Liver (tissue), 9 donors: ENCODE results near the gene EXOC1L. TPM values are rescaled to one million over a fixed set of nuclear protein-coding genes. Genes with fewer than 3 reads are reported as not detected.

Experiments used
- DNase-seq: peaks from one replicate; pipeline ENCODE4 v3.0.0-alpha.2; 2017; ENCODE audit warnings: low spot score
- H3K27ac ChIP-seq, 2 donors: one replicate each; pipeline ENCODE4 v1.7.0; 2013; ENCODE audit warnings: inconsistent platforms in 2 of 2, low read length in 2 of 2, control low read depth in 1 of 2, low read depth in 1 of 2, mild to moderate bottlenecking in 1 of 2
- H3K27me3 ChIP-seq, 4 donors: one replicate each; pipeline versions ENCODE4 v1.6.1 to v1.7.0; 2013; ENCODE audit warnings: low read length in 3 of 4, inconsistent platforms in 1 of 4, mild to moderate bottlenecking in 1 of 4, moderate library complexity in 1 of 4; ENCODE audit not compliant: control insufficient read depth in 4 of 4, insufficient read depth in 4 of 4
- H3K36me3 ChIP-seq, 4 donors: one replicate each; pipeline versions ENCODE4 v1.6.1 to v1.7.0; 2013; ENCODE audit warnings: low read length in 3 of 4, mild to moderate bottlenecking in 3 of 4, low read depth in 1 of 4, moderate library complexity in 1 of 4; ENCODE audit not compliant: control insufficient read depth in 4 of 4, insufficient read depth in 3 of 4
- H3K4me1 ChIP-seq, 4 donors: one replicate each; pipeline versions ENCODE4 v1.6.1 to v1.7.0; 2013; ENCODE audit warnings: low read length in 3 of 4, mild to moderate bottlenecking in 3 of 4, moderate library complexity in 1 of 4; ENCODE audit not compliant: control insufficient read depth in 4 of 4, insufficient read depth in 4 of 4
- H3K4me3 ChIP-seq, 3 donors: one replicate each; pipeline versions ENCODE4 v1.6.1 to v1.7.0; 2013; ENCODE audit warnings: low read length in 3 of 3, control low read depth in 1 of 3, low read depth in 1 of 3, mild to moderate bottlenecking in 1 of 3
- H3K9ac ChIP-seq, 2 donors: one replicate each; pipeline ENCODE4 v1.7.0; 2013; ENCODE audit warnings: low read length in 2 of 2, mild to moderate bottlenecking in 2 of 2, moderate library complexity in 2 of 2, control low read depth in 1 of 2, low read depth in 1 of 2
- H3K9me3 ChIP-seq, 4 donors: one replicate each; pipeline versions ENCODE4 v1.6.1 to v1.7.0; 2013; ENCODE audit warnings: low read length in 3 of 4; ENCODE audit not compliant: control insufficient read depth in 4 of 4
- CTCF ChIP-seq: fragments of 150-350 bp; IDR thresholded peaks from 2 replicates; pipeline ENCODE4 v1.5.1; 2017; ENCODE audit warnings: improper control_type of control experiment, low read depth, low read length; ENCODE audit not compliant: missing input control
- EGR1 ChIP-seq, 2 donors: IDR thresholded peaks; 2 replicates each; pipeline ENCODE4 v1.6.1; 2016 to 2018; ENCODE audit warnings: antibody characterized with exemption in 2 of 2, low read depth in 2 of 2
- HNF4G ChIP-seq: IDR thresholded peaks from 2 replicates; pipeline ENCODE4 v1.6.1; 2016; ENCODE audit warnings: antibody characterized with exemption
- JUND ChIP-seq, 2 donors: IDR thresholded peaks; 2 replicates each; pipeline ENCODE4 v1.6.1; 2016; ENCODE audit warnings: antibody characterized with exemption in 2 of 2
- RAD21 ChIP-seq, 2 donors: IDR thresholded peaks; 2 replicates each; pipeline ENCODE4 v1.6.1; 2016; ENCODE audit warnings: antibody characterized with exemption in 2 of 2, mild to moderate bottlenecking in 2 of 2
- REST ChIP-seq: IDR thresholded peaks from 2 replicates; pipeline ENCODE4 v1.6.1; 2016; ENCODE audit warnings: antibody characterized with exemption, mild to moderate bottlenecking
- SP1 ChIP-seq: IDR thresholded peaks from 2 replicates; pipeline ENCODE4 v1.6.1; 2018; ENCODE audit warnings: antibody characterized with exemption, mild to moderate bottlenecking
- YY1 ChIP-seq: IDR thresholded peaks from 2 replicates; pipeline ENCODE4 v1.6.1; 2016; ENCODE audit warnings: antibody characterized with exemption, mild to moderate bottlenecking
- ZBTB33 ChIP-seq: IDR thresholded peaks from 2 replicates; pipeline ENCODE4 v1.6.1; 2016; ENCODE audit warnings: antibody characterized with exemption
- WGBS: extraction: QIAGEN DNeasy Blood & Tissue Kit; methylation state at CpG from one replicate; pipeline ENCODE4 v1.1.7; 2013; 5-methylcytosine and 5-hydroxymethylcytosine counted together
- polyA plus RNA-seq, 2 donors: library from polyadenylated mRNA; stranded (reverse) in 1 of 2; unstranded in 1 of 2; fragments of 200-250 nt in 1 of 2; fragments of >200 nt in 1 of 2; fragmentation: Nextera tagmentation in 1 of 2; extraction: Ambion mirVana in 1 of 2; gene quantifications; one replicate each; pipeline versions ENCODE4 v1.2.1 to v1.2.3, GENCODE V29; 2013 to 2015
- total RNA-seq, 2 donors: library from RNA; depleted of rRNA; stranded (reverse); fragments of >200 nt; gene quantifications; one replicate each; pipeline ENCODE4 v1.2.3, GENCODE V29; 2014
- donor health status: healthy.
- donor health status: healthy.
- donor health status: healthy.
- donor health status: healthy.
- donor health status: healthy.

The EXOC1L gene
- total and polyA plus RNA-seq, 4 donors, result not detected

GRCh38 chr4:55866973-55867574 is 47.5 kb downstream of the EXOC1L start:
- Histone ChIP-seq H3K27me3 (no peaks in the 10 kb centered on the region), H3K9ac (no peak overlapping the region), H3K4me3 (no peak overlapping the region), H3K9me3 (no peaks in the 10 kb centered on the region), H3K36me3 (peaks cover 2 to 38% (median 21%) of the 10 kb centered on the region in 4 donors), H3K4me1 (no peaks in the 10 kb centered on the region), H3K27ac (no peak overlapping the region)
- WGBS, result 11% methylated on average over 4 of the region's 4 CpGs
- no peak for DNase-seq
- TF ChIP-seq RAD21 (IDR thresholded peaks at IDR 0.05), result peak; percentile 69 to 80
- peak; percentile 34 for TF ChIP-seq YY1
- TF ChIP-seq CTCF, result peak; percentile 82
- no peak for TF ChIP-seq ZBTB33
- TF ChIP-seq SP1, result no peak

- Histone ChIP-seq H3K4me1 (no peaks in the 10 kb centered on the region), H3K9ac (no peak overlapping the region), H3K36me3 (peaks cover 2 to 49% (median 24%) of the 10 kb centered on the region in 4 donors), H3K27ac (no peak overlapping the region), H3K9me3 (no peaks in the 10 kb centered on the region), H3K27me3 (no peaks in the 10 kb centered on the region), H3K4me3 (no peak overlapping the region)
- TF ChIP-seq JUND (IDR thresholded peaks at IDR 0.05) (no peak), HNF4G (no peak), REST (no peak), EGR1 (IDR thresholded peaks at IDR 0.05; ENCODE audit: low read depth in 2 of 2) (no peak)
- no peak for DNase-seq
- WGBS, result 94% methylated on average over 1 of the region's 1 CpG
Measured at GRCh38 chr4:55868581-55869090, 49.0 kb downstream of the EXOC1L start.
